K562 (cell line): ENCODE results near the gene TCIRG1. TPM values are rescaled to one million over a fixed set of nuclear protein-coding genes. Genes with fewer than 3 reads are reported as not detected.

Source experiments
- CCAR2 ChIP-seq: fragments of 200-400 bp; formaldehyde crosslinking; IDR thresholded peaks from 2 replicates; pipeline ENCODE4 v1.6.1; 2017; ENCODE audit warnings: mild to moderate bottlenecking, low read depth, low read length
- CHAMP1 ChIP-seq: fragments of 450-650 bp; IDR thresholded peaks from 2 replicates; pipeline ENCODE4 v1.6.1; 2016; ENCODE audit warnings: mild to moderate bottlenecking
- CHD4 ChIP-seq: fragments of 200-600 bp; sonication (generic); IDR thresholded peaks from 3 replicates; pipeline ENCODE4 v1.6.1; 2012; ENCODE audit warnings: low read depth, mild to moderate bottlenecking, mixed read lengths, low read length, inconsistent platforms; ENCODE audit not compliant: insufficient read depth, insufficient replicate concordance, poor library complexity, severe bottlenecking
- DLX4 ChIP-seq: fragments of 250-450 bp; sonication (Bioruptor Pico); IDR thresholded peaks from 2 replicates; pipeline ENCODE4 v1.6.1; 2021; ENCODE audit warnings: mild to moderate bottlenecking
- DMBX1 ChIP-seq: fragments of 250-450 bp; sonication (Bioruptor Pico); IDR thresholded peaks from 2 replicates; pipeline ENCODE4 v1.8.0; 2022; ENCODE audit warnings: inconsistent platforms, mild to moderate bottlenecking, moderate library complexity, borderline replicate concordance
- EP300 ChIP-seq: IDR thresholded peaks from 2 replicates; pipeline ENCODE4 v1.6.1; 2012; ENCODE audit warnings: low read length, improper control_type of control experiment
- ETV6 ChIP-seq, 3 experiments: fragments of 150-350 bp in 1 of 3; sonication (generic) in 1 of 3; formaldehyde crosslinking in 1 of 3; IDR thresholded peaks; 2 replicates each; pipeline versions ENCODE4 v1.6.1 to v1.8.0; 2014 to 2022; ENCODE audit warnings: borderline replicate concordance in 2 of 3, low read depth in 2 of 3, antibody characterized with exemption in 1 of 3, low read length in 1 of 3, mild to moderate bottlenecking in 1 of 3, missing genetic modification reagents in 1 of 3
- GABPB2 ChIP-seq: fragments of 250-450 bp; sonication (Bioruptor Pico); conservative IDR thresholded peaks from 2 replicates; pipeline ENCODE4 v1.5.1; 2021; ENCODE audit warnings: mild to moderate bottlenecking
- IFI16 ChIP-seq: fragments of 250-450 bp; sonication (Bioruptor Pico); IDR thresholded peaks from 2 replicates; pipeline ENCODE4 v2.1.2; 2022; ENCODE audit warnings: mild to moderate bottlenecking, inconsistent platforms
- MAFK ChIP-seq: IDR thresholded peaks from 2 replicates; pipeline ENCODE4 v1.6.1; 2011; ENCODE audit warnings: low read length, improper control_type of control experiment
- MED1 ChIP-seq: sonication (generic); formaldehyde crosslinking; IDR thresholded peaks from 2 replicates; pipeline ENCODE4 v1.8.1; 2023; ENCODE audit warnings: missing genetic modification reagents, borderline replicate concordance
- MEF2A ChIP-seq: IDR thresholded peaks from 2 replicates; pipeline ENCODE4 v1.6.1; 2011; ENCODE audit warnings: low read depth, mild to moderate bottlenecking, low read length, moderate library complexity; ENCODE audit not compliant: control insufficient read depth
- MXD1 ChIP-seq: fragments of 250-450 bp; sonication (Bioruptor Pico); IDR thresholded peaks from 2 replicates; pipeline ENCODE4 v1.8.0; 2021; ENCODE audit warnings: borderline replicate concordance, mild to moderate bottlenecking, moderate library complexity; ENCODE audit not compliant: poor library complexity, severe bottlenecking
- NFATC3 ChIP-seq: fragments of 450-650 bp; IDR thresholded peaks from 2 replicates; pipeline ENCODE4 v1.6.1; 2017; ENCODE audit warnings: mild to moderate bottlenecking
- PHF20 ChIP-seq: fragments of 450-650 bp; IDR thresholded peaks from 2 replicates; pipeline ENCODE4 v1.6.1; 2018; ENCODE audit not compliant: partially characterized antibody
- RFX7 ChIP-seq: fragments of 250-450 bp; sonication (Bioruptor Pico); IDR thresholded peaks from 2 replicates; pipeline ENCODE4 v1.5.1; 2021; ENCODE audit warnings: mild to moderate bottlenecking
- TAF1 ChIP-seq: IDR thresholded peaks from 2 replicates; pipeline ENCODE4 v1.6.1; 2011; ENCODE audit warnings: mild to moderate bottlenecking, low read length, moderate library complexity; ENCODE audit not compliant: insufficient read depth, control insufficient read depth, severe bottlenecking; ENCODE audit errors: extremely low read depth
- TEAD2 ChIP-seq: fragments of 450-650 bp; IDR thresholded peaks from 2 replicates; pipeline ENCODE4 v1.6.1; 2016; ENCODE audit warnings: missing genetic modification characterization, control low read depth, missing compliant biosample characterization
- UBTF ChIP-seq, 2 experiments: IDR thresholded peaks; 2 replicates each; pipeline ENCODE4 v1.6.1; 2012; ENCODE audit warnings: improper control_type of control experiment in 2 of 2, low read depth in 2 of 2, low read length in 2 of 2, borderline replicate concordance in 1 of 2
- ZC3H4 ChIP-seq: sonication (generic); formaldehyde crosslinking; IDR thresholded peaks from 2 replicates; pipeline ENCODE4 v1.9.0; 2021; ENCODE audit warnings: missing genetic modification reagents, borderline replicate concordance
- ZNF696 ChIP-seq: fragments of 250-450 bp; sonication (Bioruptor Pico); conservative IDR thresholded peaks from 2 replicates; pipeline ENCODE4 v1.4.0; 2020; ENCODE audit warnings: mild to moderate bottlenecking, moderate library complexity
- polyA plus RNA-seq, 8 experiments: library from polyadenylated mRNA; depleted of rRNA in 4 of 8; stranded (reverse) in 5 of 8; unstranded in 3 of 8; fragments of >200 nt; fragmentation: Nextera tagmentation in 2 of 8; fragmentation: Illumina TruSeq in 1 of 8; extraction: Ambion mirVana in 2 of 8; extraction: Trizol in 1 of 8; gene quantifications; 2 replicates each; pipeline versions ENCODE4 v1.2.1 to v1.2.3, GENCODE V29; 2011 to 2014; ENCODE audit warnings: inconsistent platforms in 1 of 8, missing spikeins in 1 of 8
- total RNA-seq, 7 experiments: library from RNA; depleted of rRNA in 6 of 7; stranded (reverse); fragments of >200 nt in 6 of 7; fragmentation: Illumina TruSeq in 2 of 7; extraction: Trizol in 2 of 7; gene quantifications; 2 replicates each; pipeline versions ENCODE4 v1.2.1 to v1.2.3, GENCODE V29; 2011 to 2021; ENCODE audit warnings: low replicate concordance in 1 of 7

TCIRG1 gene
- total and polyA plus RNA-seq, 9 of the 15 experiments (the other 6 are each of a cell fraction or from before 2014, with no cell fraction given): 0.49 to 143 (median 24.4) TPM

GRCh38 chr11:67996622-67997474, 42.0 kb upstream of the TCIRG1 start (continued):
- TF ChIP-seq TEAD2 (tag): no peak
- no peak for TF ChIP-seq ETV6 (IDR thresholded peaks at IDR 0.05; ENCODE audit: borderline replicate concordance in 1 of 2, low read depth in 2 of 2, low read length in 1 of 2)
- no peak for TF ChIP-seq ETV6 (CRISPR knock-in tag; IDR thresholded peaks at IDR 0.05; ENCODE audit: borderline replicate concordance)
- TF ChIP-seq NFATC3: no peak
- TF ChIP-seq MXD1: no peak
- TF ChIP-seq EP300: no peak
- no peak for TF ChIP-seq DMBX1
- TF ChIP-seq ZNF696: no peak
- TF ChIP-seq MEF2A: no peak
- no peak for TF ChIP-seq CCAR2
- TF ChIP-seq CHD4: no peak
- TF ChIP-seq CHAMP1: no peak
- TF ChIP-seq TAF1: no peak
- no peak for TF ChIP-seq PHF20
- no peak for TF ChIP-seq RFX7 (CRISPR knock-in tag)
- no peak for TF ChIP-seq IFI16 (CRISPR knock-in tag)
- TF ChIP-seq DLX4 (CRISPR knock-in tag): no peak
- no peak for TF ChIP-seq MAFK
- no peak for TF ChIP-seq UBTF (IDR thresholded peaks at IDR 0.05; ENCODE audit: borderline replicate concordance in 1 of 2, low read depth in 2 of 2, low read length in 2 of 2)
- TF ChIP-seq MED1 (CRISPR knock-in tag): no peak
- TF ChIP-seq GABPB2 (CRISPR knock-in tag): no peak
- TF ChIP-seq ZC3H4 (CRISPR knock-in tag): no peak
